K562 (cell line): Measurements from ENCODE around the gene CSRNP3. TPM values are rescaled to one million over a fixed set of nuclear protein-coding genes. Genes with fewer than 3 reads are reported as not detected.

Experiments
- ATAC-seq: fragments of 200-7000 bp; cut with Tn5 transposase; 3 replicates; pipeline ENCODE4 v1.9.1; 2020; ENCODE audit warnings: moderate library complexity
- BruUV-seq: library from RNA; stranded (reverse); fragments of 400-500 nt; replicated peaks from 2 replicates; lab custom pipeline; 2021; lab: Mats Ljungman, UMichigan
- CTCF ChIA-PET: fragments of 300-600 bp; formaldehyde crosslinking; extraction: SDS; loops from one replicate; lab custom pipeline; 2021; ENCODE audit warnings: low intra/inter-chr PET ratio; lab: Yijun Ruan, JAX
- POLR2A ChIA-PET: fragments of 300-600, 350-650 bp; sonication (Branson Sonifier 250); formaldehyde crosslinking; extraction: SDS; loops from one replicate; lab custom pipeline; 2021; ENCODE audit warnings: antibody characterized with exemption, inconsistent platforms; lab: Yijun Ruan, JAX
- DNase-seq, 4 experiments: peaks; one replicate each; pipeline versions ENCODE4 v3.0.0 to v3.0.0-alpha.2; 2011 to 2018; ENCODE audit warnings: low spot score in 3 of 4, mixed read lengths in 3 of 4; ENCODE audit errors: extremely low read depth in 1 of 4
- FAIRE-seq: peaks from 2 replicates; lab custom pipeline; 2011; peaks lifted over from hg19 to GRCh38; lab: Jason Lieb, UNC
- H2AFZ ChIP-seq: 2 replicates; pipeline ENCODE4 v1.6.0; 2011; ENCODE audit warnings: low read depth, low read length, control low read depth, inconsistent platforms
- H3K27ac ChIP-seq: fragments of 200-600 bp; 3 replicates; pipeline ENCODE4 v1.8.0; 2011; ENCODE audit warnings: low read depth, mild to moderate bottlenecking, control low read depth, inconsistent platforms, low read length, moderate library complexity, mixed read lengths; ENCODE audit errors: extremely low read depth
- H3K27me3 ChIP-seq, 2 experiments: fragments of 300-600 bp in 1 of 2; 2 replicates in 1 of 2; 3 replicates in 1 of 2; pipeline versions ENCODE4 v1.6.0 to v1.8.0; 2011; ENCODE audit warnings: inconsistent platforms in 2 of 2, low read length in 2 of 2, mild to moderate bottlenecking in 1 of 2, mixed read lengths in 1 of 2, moderate library complexity in 1 of 2; ENCODE audit not compliant: control insufficient read depth in 2 of 2, insufficient read depth in 2 of 2
- H3K36me3 ChIP-seq: fragments of 300-600 bp; 3 replicates; pipeline ENCODE4 v1.8.0; 2011; ENCODE audit warnings: mild to moderate bottlenecking, low read length, inconsistent platforms; ENCODE audit not compliant: control insufficient read depth, insufficient read depth
- H3K4me1 ChIP-seq, 2 experiments: fragments of 200-600 bp in 1 of 2; replicated peaks in 1 of 2; 2 replicates in 1 of 2; 3 replicates in 1 of 2; pipeline versions ENCODE4 v1.5.1 to v1.8.0; 2011; ENCODE audit warnings: inconsistent platforms in 2 of 2, low read length in 2 of 2, mild to moderate bottlenecking in 1 of 2, mixed read lengths in 1 of 2, moderate library complexity in 1 of 2; ENCODE audit not compliant: control insufficient read depth in 2 of 2, insufficient read depth in 2 of 2
- H3K4me2 ChIP-seq: 2 replicates; pipeline ENCODE4 v1.6.1; 2011; ENCODE audit warnings: low read length, control low read depth, inconsistent platforms, mixed read lengths; ENCODE audit not compliant: insufficient read depth
- H3K4me3 ChIP-seq: fragments of 200-600 bp; sonication (generic), shearing (Covaris generic); 2 replicates; pipeline ENCODE4 v1.5.1; 2016; ENCODE audit warnings: control low read depth, inconsistent platforms
- H3K79me2 ChIP-seq: fragments of 200-600 bp; 3 replicates; pipeline ENCODE4 v1.8.0; 2011; ENCODE audit warnings: low read length, inconsistent platforms; ENCODE audit not compliant: control insufficient read depth, insufficient read depth
- H3K9ac ChIP-seq, 2 experiments: 2 replicates each; pipeline versions ENCODE4 v1.6.0 to v1.6.1; 2011; ENCODE audit warnings: low read depth in 2 of 2, low read length in 2 of 2, control low read depth in 1 of 2, inconsistent platforms in 1 of 2, mild to moderate bottlenecking in 1 of 2, mixed read lengths in 1 of 2; ENCODE audit not compliant: insufficient read depth in 1 of 2
- H3K9me1 ChIP-seq: one replicate; pipeline ENCODE4 v1.6.0; 2011; ENCODE audit warnings: inconsistent platforms, mild to moderate bottlenecking, low read length, moderate library complexity; ENCODE audit not compliant: control insufficient read depth, insufficient read depth
- H3K9me3 ChIP-seq: replicated peaks from 2 replicates; pipeline ENCODE4 v1.5.1; 2011; ENCODE audit warnings: low read depth, low read length, inconsistent platforms; ENCODE audit not compliant: control insufficient read depth, insufficient read depth
- H4K20me1 ChIP-seq: replicated peaks from 2 replicates; pipeline ENCODE4 v1.6.1; 2011; ENCODE audit warnings: low read length, inconsistent platforms, mixed read lengths; ENCODE audit not compliant: control insufficient read depth, insufficient read depth
- BHLHE40 ChIP-seq: IDR thresholded peaks from 2 replicates; pipeline ENCODE4 v1.6.1; 2011; ENCODE audit warnings: low read length, improper control_type of control experiment
- CBFA2T3 ChIP-seq: fragments of 450-650 bp; IDR thresholded peaks from 2 replicates; pipeline ENCODE4 v1.6.1; 2017
- CBFB ChIP-seq: sonication (generic); formaldehyde crosslinking; IDR thresholded peaks from 2 replicates; pipeline ENCODE4 v1.4.0; 2020; ENCODE audit warnings: mild to moderate bottlenecking, missing genetic modification reagents
- CBX3 ChIP-seq, 2 experiments: IDR thresholded peaks; 1 replicate in 1 of 2; 2 replicates in 1 of 2; pipeline ENCODE4 v1.6.1; 2012; ENCODE audit warnings: inconsistent platforms in 2 of 2, low read length in 2 of 2, borderline replicate concordance in 1 of 2, control low read depth in 1 of 2
- CTBP1 ChIP-seq: fragments of 450-650 bp; IDR thresholded peaks from 2 replicates; pipeline ENCODE4 v1.6.1; 2016; ENCODE audit warnings: borderline replicate concordance
- HIVEP1 ChIP-seq: fragments of 250-450 bp; sonication (Bioruptor Pico); IDR thresholded peaks from 2 replicates; pipeline ENCODE4 v1.4.0; 2020; ENCODE audit warnings: mild to moderate bottlenecking
- HOXB6 ChIP-seq: fragments of 250-450 bp; sonication (Bioruptor Pico); IDR thresholded peaks from 2 replicates; pipeline ENCODE4 v1.5.1; 2022; ENCODE audit warnings: mild to moderate bottlenecking, borderline replicate concordance
- MAZ ChIP-seq, 2 experiments: fragments of 450-650 bp in 1 of 2; sonication (generic) in 1 of 2; formaldehyde crosslinking; IDR thresholded peaks in 1 of 2; conservative IDR thresholded peaks in 1 of 2; 2 replicates each; pipeline versions ENCODE4 v1.4.0 to v1.5.0; 2020; ENCODE audit warnings: mild to moderate bottlenecking in 1 of 2, missing genetic modification reagents in 1 of 2
- MTA3 ChIP-seq: fragments of 450-650 bp; formaldehyde crosslinking; IDR thresholded peaks from 2 replicates; pipeline ENCODE4 v1.6.1; 2017; ENCODE audit warnings: mild to moderate bottlenecking, borderline replicate concordance
- MYBL2 ChIP-seq, 2 experiments: fragments of 450-650 bp in 1 of 2; sonication (generic) in 1 of 2; formaldehyde crosslinking in 1 of 2; IDR thresholded peaks; 2 replicates each; pipeline versions ENCODE4 v1.6.1 to v1.8.1; 2017 to 2022; ENCODE audit warnings: borderline replicate concordance in 1 of 2, inconsistent platforms in 1 of 2, low read depth in 1 of 2, mild to moderate bottlenecking in 1 of 2, missing genetic modification reagents in 1 of 2, moderate library complexity in 1 of 2
- NCOA2 ChIP-seq, 2 experiments: fragments of 450-650 bp; IDR thresholded peaks; 2 replicates each; pipeline ENCODE4 v1.6.1; 2018; ENCODE audit warnings: mild to moderate bottlenecking in 2 of 2, moderate library complexity in 1 of 2; ENCODE audit not compliant: partially characterized antibody in 2 of 2
- POLR2AphosphoS5 ChIP-seq: IDR thresholded peaks from 2 replicates; pipeline ENCODE4 v1.6.1; 2011; ENCODE audit warnings: mild to moderate bottlenecking, low read depth, low read length, moderate library complexity; ENCODE audit not compliant: control insufficient read depth, insufficient read depth
- SP1 ChIP-seq: sonication (generic); formaldehyde crosslinking; IDR thresholded peaks from 2 replicates; pipeline ENCODE4 v1.8.1; 2022; ENCODE audit warnings: mild to moderate bottlenecking, missing genetic modification reagents
- TCF15 ChIP-seq: fragments of 250-450 bp; sonication (Bioruptor Pico); IDR thresholded peaks from 2 replicates; pipeline ENCODE4 v1.8.0; 2022; ENCODE audit warnings: moderate library complexity, mild to moderate bottlenecking, inconsistent platforms
- TCF3 ChIP-seq: sonication (generic); formaldehyde crosslinking; IDR thresholded peaks from 2 replicates; pipeline ENCODE4 v1.4.0; 2020; ENCODE audit warnings: mild to moderate bottlenecking, missing genetic modification reagents
- TOE1 ChIP-seq, 2 experiments: fragments of 450-650 bp in 1 of 2; sonication (generic) in 1 of 2; formaldehyde crosslinking in 1 of 2; IDR thresholded peaks; 2 replicates each; pipeline versions ENCODE4 v1.7.1 to v1.8.0; 2016 to 2022; ENCODE audit warnings: borderline replicate concordance in 2 of 2, mild to moderate bottlenecking in 2 of 2, antibody characterized with exemption in 1 of 2, inconsistent platforms in 1 of 2, low read depth in 1 of 2, missing genetic modification reagents in 1 of 2, moderate library complexity in 1 of 2
- WGBS: fragments of 100-300 bp; shearing (Covaris generic); methylation state at CpG from one replicate; pipeline ENCODE4 v1.1.6; 2016; ENCODE audit warnings: low coverage, mixed read lengths; ENCODE audit not compliant: insufficient coverage; ENCODE audit errors: missing lambda C conversion rate; 5-methylcytosine and 5-hydroxymethylcytosine counted together
- in situ Hi-C: fragments of 300-500 bp; cut with MboI; formaldehyde crosslinking; loops from 4 replicates; pipeline ENCODE4 v1.15.0; 2018; ENCODE audit warnings: inconsistent platforms, mixed read lengths
- intact Hi-C: fragments of 100-400 bp; cut with micrococcal nuclease; formaldehyde crosslinking; loops from 2 replicates; pipeline ENCODE4 v1.14.2; 2022
- polyA plus RNA-seq, 8 experiments: library from polyadenylated mRNA; depleted of rRNA in 4 of 8; stranded (reverse) in 5 of 8; unstranded in 3 of 8; fragments of >200 nt; fragmentation: Nextera tagmentation in 2 of 8; fragmentation: Illumina TruSeq in 1 of 8; extraction: Ambion mirVana in 2 of 8; extraction: Trizol in 1 of 8; gene quantifications; 2 replicates each; pipeline versions ENCODE4 v1.2.1 to v1.2.3, GENCODE V29; 2011 to 2014; ENCODE audit warnings: inconsistent platforms in 1 of 8, missing spikeins in 1 of 8
- total RNA-seq, 7 experiments: library from RNA; depleted of rRNA in 6 of 7; stranded (reverse); fragments of >200 nt in 6 of 7; fragmentation: Illumina TruSeq in 2 of 7; extraction: Trizol in 2 of 7; gene quantifications; 2 replicates each; pipeline versions ENCODE4 v1.2.1 to v1.2.3, GENCODE V29; 2011 to 2021; ENCODE audit warnings: low replicate concordance in 1 of 7

CSRNP3 gene
- total and polyA plus RNA-seq, 9 of the 15 experiments (the other 6 are each of a cell fraction or from before 2014, with no cell fraction given) = not detected

GRCh38 chr2:165499131-165499530 lies 29.6 kb downstream of the CSRNP3 start (continued):
- no peak for TF ChIP-seq MYBL2 (IDR thresholded peaks at IDR 0.05; ENCODE audit: low read depth)
- no peak for TF ChIP-seq MYBL2 (CRISPR knock-in tag; IDR thresholded peaks at IDR 0.05; ENCODE audit: borderline replicate concordance)
- no peak for TF ChIP-seq HIVEP1
- no peak for TF ChIP-seq CBFB (CRISPR knock-in tag)
- no peak for TF ChIP-seq POLR2AphosphoS5
- TF ChIP-seq CTBP1 = no peak
- no peak for TF ChIP-seq TOE1 (IDR thresholded peaks at IDR 0.05; ENCODE audit: borderline replicate concordance)
- no peak for TF ChIP-seq TOE1 (CRISPR knock-in tag; IDR thresholded peaks at IDR 0.05; ENCODE audit: borderline replicate concordance, low read depth)
- no peak for TF ChIP-seq MTA3
- TF ChIP-seq SP1 (CRISPR knock-in tag) = no peak

DNA sequence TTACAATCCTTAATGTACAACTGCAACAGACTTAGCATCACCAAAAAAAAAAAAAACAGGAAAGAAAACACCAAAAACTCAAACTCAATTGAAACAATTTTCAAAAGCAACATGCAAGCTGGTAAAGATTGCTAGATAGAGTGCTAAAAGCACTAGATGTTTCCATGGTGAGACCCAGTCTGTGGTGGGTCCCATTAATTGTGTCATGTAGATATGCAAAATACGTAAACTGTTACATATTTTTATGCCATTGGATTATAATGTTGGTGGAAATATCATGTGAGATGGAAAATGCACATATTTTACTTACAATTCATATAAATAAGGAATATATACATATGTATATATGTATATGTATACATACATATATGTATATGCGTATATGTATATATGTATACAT lies 30.5 kb downstream of the CSRNP3 start:
- ATAC-seq = no peak
- intact Hi-C loops (no loop called here), in situ Hi-C loops (no loop called here)
- Histone ChIP-seq H3K4me1 (no peaks in the 10 kb centered on the region), H3K36me3 (no peaks in the 10 kb centered on the region), H3K9me1 (no peaks in the 10 kb centered on the region), H3K27ac (no peak overlapping the region), H3K9ac (no peak overlapping the region), H4K20me1 (no peaks in the 10 kb centered on the region), H3K4me2 (no peak overlapping the region), H2AFZ (no peak overlapping the region), H3K4me3 (no peak overlapping the region), H3K79me2 (no peaks in the 10 kb centered on the region), H3K9me3 (no peaks in the 10 kb centered on the region; the same call in 1 of the 2 replicates), H3K27me3 (no peaks in the 10 kb centered on the region)
- 7% methylated on average over 2 of the region's 2 CpGs for WGBS
- no TSS peak for BruUV-seq
- no peak for DNase-seq
- FAIRE-seq = no peak
- ChIA-PET CTCF (no interaction called here), POLR2A (no interaction called here)
- TF ChIP-seq NCOA2 (IDR thresholded peaks at IDR 0.05; ENCODE audit: partially characterized antibody in 2 of 2) (no peak), TCF15 (no peak), TCF3 (CRISPR knock-in tag) (no peak), CBX3 (IDR thresholded peaks at IDR 0.05; ENCODE audit: borderline replicate concordance in 1 of 2, low read length in 2 of 2) (no peak), MAZ (CRISPR knock-in tag; conservative IDR thresholded peaks at IDR 0.05 in 1 of 2, IDR thresholded peaks at IDR 0.05 in 1 of 2) (no peak), HOXB6 (CRISPR knock-in tag) (no peak), CBFA2T3 (no peak), BHLHE40 (no peak)
